Activated CD4-positive, CD25-positive, alpha-beta regulatory T cell treated with anti-CD3 and anti-CD28 coated beads, Interleukin-2, amount 50 U/mL, for 24 hours (primary cell): ENCODE data around the gene HSD17B1.
"Not testable (repeated sequence)": the region's sequence is repeated elsewhere in the genome, so short reads cannot be mapped to it uniquely, and the experiment has no call there.

ENCODE experiments used
- ATAC-seq, 2 donors: fragments of 150-1000 bp; cut with Tn5 transposase; one replicate each; pipeline ENCODE4 v1.10.0; 2021; ENCODE audit warnings: mild to moderate bottlenecking in 1 of 2, moderate library complexity in 1 of 2

HSD17B1 gene

GRCh38 chr17:42552736-42553135 is at the start of gene HSD17B1:
Gene HSD17B1 (plus strand): TSS chr17:42552923. CDS start chr17:42552934, 11 bp downstream.
- ATAC-seq: not testable (repeated sequence)

DNA sequence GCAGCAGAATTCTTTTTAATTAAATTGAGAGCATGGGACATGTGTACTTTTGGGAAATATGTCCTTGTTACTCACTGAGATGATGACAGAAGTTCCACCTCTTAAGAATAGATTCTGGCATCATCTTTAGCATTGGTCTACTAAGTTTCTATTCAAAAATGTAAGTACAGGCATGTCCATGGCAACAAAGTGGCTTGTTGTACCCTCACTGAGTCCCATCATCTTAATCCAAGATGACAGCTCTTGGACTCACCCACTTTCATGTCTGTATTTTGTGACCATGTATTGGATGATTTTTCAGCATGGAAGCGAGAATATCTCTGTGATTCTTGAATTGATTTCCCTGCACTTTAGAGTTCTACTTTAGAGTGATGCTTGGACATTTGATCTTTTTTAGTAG is 49.8 kb upstream of the HSD17B1 start:
- no peak for ATAC-seq

GRCh38 chr17:42507671-42508070 is 45.1 kb upstream of the HSD17B1 start:
- ATAC-seq: no peak

DNA sequence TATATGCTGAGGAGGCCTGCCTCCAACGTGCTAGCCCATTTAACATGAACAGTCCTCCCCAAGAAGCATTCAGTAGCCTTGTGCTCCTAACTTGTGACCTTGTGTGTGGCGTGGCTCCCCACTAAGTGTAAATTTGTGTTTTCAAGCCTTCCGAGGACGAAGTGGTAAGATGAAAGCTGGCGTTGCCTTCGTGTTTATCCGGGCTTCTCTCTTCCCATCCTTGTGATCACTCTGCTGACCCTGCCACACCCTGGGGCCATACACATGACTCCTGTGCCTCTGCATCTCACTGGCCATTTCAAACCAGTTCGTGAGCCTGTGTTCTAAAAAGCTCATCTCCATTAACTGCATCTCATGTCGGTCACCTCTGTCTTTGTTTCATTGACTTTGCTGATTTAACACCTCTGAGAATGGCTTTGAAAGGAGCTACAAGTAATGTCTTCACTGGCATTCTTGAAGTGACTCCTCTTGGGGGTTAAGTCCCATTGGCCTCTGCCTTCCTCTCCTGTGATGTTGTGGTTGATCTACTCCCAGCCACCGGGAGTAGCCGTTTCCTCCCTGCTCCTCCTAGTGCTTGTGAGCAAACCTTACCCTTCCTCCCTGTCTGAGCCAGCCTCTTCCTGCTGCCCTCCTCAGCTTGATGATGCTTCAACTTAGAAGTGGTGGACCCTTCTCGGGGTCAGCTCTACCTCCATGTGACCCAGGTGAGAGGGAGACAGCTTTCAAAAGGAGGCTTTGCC is 44.1 kb upstream of the HSD17B1 start:
- no peak for ATAC-seq

DNA sequence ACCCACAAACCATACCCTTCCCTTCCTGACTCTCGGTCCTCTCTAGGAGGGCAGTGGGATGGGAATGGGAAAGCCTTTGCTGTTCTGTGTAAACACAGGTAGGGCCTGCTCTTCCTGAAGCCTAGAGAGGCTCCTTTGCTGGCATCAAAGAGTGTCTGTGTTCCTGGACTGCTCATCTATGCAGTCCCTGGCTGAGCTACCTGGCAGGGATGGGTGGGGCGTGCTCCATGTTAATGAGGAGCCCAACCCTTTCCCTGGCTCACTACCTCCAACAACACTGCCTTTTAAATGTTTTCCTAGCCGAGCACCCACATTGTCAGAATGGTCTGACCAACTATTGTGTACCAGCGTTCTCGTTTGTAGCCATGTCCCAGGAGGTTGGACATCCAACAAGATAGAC is 43.3 kb upstream of the HSD17B1 start:
- ATAC-seq: no peak

DNA sequence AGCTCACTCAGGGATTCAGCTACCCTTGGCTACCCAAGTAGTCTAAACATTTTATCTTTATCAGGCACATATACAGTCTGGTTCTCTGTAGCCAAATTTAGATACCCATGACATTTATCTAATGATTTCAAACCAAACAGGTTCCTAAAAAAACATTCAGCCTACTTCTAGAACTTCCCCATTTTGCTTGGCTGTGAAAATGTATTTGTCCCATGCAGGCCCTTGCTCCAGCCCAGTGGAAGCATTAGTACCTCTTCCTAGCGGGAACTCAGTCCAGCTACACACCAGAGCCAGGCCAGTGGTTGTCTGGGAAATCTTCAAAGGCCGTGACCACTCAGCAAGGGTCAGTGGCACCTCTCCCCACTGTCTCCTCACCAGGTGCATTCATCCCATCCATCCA is 42.9 kb upstream of the HSD17B1 start:
- no peak for ATAC-seq

DNA sequence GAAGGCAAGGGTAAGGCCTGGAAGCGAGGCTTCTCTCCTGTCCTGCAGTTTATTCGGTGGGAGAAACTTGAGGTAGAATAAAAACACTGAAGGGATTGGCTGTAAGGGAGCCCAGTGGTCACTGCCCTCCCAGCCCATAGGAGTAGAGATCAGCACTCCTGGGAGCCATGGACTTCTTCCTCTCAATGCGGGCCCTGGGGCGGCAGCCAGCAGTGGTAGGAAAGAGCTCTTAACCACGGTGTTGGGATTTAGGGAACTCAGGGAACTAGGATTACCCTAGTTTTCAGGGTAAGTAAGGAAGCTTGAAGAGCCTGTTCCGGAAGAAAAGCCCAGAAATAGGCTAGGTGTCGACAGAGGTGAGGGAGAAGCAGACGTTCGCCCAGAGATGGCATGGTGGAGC is 40.5 kb upstream of the HSD17B1 start:
- ATAC-seq: no peak

DNA sequence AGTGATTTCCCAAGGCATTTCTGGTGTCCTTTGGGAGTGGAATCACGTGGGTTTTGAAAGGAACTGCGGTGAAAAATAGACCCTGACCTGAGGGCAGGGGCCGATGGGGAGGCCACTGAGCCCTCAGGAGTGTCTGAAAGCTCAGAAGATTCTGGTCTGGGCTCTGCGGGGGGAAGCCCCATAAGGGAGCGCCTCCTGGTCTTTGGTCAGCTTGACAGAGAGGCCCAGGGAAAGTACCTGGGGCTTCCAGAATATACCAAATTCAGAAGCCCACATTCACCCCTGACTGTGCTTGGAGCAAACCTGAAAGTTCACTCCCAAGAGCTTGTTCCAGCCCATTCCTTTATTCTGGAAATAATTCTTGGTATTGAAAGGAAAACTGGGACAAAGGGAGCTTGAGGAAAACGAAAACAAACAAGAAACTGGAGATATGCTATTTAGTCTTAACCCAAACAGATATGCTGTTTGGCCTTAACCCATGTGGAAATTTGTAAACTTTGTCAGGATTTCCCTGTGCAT is 39.9 kb upstream of the HSD17B1 start:
- ATAC-seq: no peak

GRCh38 chr17:42513686-42514085 is 39.0 kb upstream of the HSD17B1 start:
- ATAC-seq: no peak

DNA sequence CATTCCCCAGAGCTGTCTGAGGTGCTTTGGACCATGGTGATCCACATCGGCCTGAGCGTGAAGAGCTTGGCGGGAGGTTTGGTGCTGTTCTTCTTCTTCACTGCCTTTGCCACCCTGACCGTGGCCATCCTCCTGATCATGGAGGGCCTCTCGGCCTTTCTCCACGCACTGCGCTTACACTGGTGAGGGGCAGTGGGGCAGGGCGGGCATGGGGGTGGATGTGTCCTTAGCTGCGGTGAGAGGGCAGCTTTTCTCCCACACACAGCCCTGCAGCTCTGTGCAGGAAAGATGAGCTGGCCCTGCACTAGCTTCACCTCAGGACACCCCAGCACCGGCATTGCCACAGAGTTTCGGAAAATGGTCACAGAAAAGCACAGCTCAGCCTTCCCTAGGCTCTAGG is 38.4 kb upstream of the HSD17B1 start:
- no peak for ATAC-seq

DNA sequence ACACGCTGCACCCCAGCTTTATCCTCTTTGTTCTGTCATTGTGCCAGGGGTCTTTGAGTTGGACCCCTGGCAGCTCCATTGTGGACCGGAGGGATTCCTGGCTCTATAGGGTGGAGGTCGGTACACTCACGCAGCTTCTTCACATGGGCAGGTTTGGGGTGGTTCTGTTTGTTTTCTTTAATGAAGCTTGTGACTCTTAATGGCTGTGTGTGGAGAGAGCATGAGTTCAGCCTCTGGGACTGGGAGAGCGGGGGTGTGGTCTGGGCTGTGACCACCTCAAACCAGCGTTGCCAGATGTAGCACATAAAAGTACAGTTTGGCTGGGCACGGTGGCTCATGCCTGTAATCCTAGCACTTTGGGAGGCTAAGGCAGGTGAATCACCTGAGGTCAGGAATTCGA is 37.9 kb upstream of the HSD17B1 start:
- no peak for ATAC-seq

- ATAC-seq: peak; percentile 82 to 84
Measured at GRCh38 chr17:42517516-42517915, 35.2 kb upstream of the HSD17B1 start.

DNA sequence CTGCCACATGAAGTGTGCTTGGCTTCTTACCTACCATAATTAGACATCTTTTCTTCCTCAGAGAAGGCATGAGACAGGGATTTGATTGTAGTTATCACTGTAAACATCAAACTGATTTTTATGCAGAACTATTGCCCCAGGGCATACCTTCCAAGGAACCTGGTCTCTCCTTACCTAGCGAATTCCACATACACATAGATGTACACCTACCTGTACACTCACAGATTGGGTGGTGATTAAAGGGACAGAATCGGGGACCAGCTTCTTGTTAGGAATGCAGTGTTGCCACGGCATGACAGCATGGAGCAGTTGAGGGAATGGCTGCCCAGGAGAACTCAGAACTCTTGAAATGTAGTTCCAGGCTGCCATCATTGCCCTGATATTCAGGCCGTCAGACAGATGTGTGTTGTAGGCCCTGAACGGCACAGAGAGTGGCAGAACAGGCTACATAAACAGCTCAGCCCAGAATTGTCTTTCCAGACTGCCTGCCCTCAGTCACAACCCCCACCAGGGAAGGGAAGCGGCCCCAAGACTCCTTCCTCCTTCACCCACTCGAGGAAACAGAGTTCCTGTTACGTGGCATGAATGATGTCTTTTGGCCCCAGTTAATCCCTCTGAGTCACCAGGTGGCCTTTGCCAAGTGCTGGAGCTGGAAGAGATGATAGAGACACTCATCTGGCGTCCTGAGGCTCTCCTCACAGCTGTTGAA is 34.5 kb upstream of the HSD17B1 start:
- no peak for ATAC-seq

GRCh38 chr17:42518755-42519545 is 33.8 kb upstream of the HSD17B1 start:
- no peak for ATAC-seq

- ATAC-seq: no peak
Measured at GRCh38 chr17:42519546-42520491, 32.9 kb upstream of the HSD17B1 start.

DNA sequence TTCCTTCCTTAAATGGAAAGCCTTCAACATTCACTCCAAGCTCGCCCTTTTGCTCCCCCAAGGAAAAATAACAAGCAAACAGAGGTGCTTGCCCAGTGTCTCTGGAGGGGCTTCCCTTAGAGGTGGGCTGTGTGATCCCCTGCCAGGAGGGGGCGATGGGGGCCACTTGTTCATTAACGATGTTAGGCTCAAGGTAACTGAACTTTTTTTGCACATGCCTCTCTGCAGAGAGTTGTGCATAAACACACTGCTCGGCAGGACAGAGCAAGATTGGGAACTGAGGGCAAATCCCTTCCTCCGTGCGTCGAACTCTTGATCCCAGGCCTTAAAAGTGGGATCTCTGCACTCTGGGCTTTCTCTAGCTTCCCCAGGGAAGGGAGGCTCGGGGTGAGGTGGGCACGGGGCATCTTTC is 32.2 kb upstream of the HSD17B1 start:
- ATAC-seq: no peak

GRCh38 chr17:42521036-42521435 is 31.7 kb upstream of the HSD17B1 start:
- no peak for ATAC-seq

DNA sequence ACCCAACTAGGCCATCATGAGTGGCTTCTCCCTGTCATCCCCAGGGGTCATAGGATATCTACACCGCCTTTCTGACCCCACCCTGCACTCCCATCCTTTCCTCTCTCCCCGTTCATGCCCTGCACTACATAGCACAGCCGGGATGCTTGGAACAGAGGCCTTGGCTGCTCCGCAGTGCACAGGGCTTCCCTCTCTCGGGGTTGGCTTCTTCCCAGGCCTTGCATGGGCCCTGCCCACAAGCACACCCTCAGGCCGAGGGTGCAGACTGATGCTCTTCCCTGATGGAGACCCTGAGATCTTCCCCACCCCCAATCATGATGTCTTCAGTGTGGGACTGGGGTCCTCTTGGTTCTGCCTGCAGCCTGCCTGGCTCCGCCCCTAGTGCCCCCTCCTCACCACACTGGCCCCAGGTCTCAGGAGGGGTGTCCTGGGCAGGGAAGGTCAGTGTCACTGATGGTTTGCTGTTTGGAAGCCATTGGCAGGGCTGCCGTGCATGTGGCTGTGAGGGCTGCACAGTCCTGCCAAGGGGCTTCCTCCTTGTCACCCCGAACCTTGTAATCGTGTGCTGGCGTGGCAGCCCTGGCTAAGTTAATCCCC is 31.0 kb upstream of the HSD17B1 start:
- no peak for ATAC-seq

GRCh38 chr17:42522263-42522790 is 30.4 kb upstream of the HSD17B1 start:
- ATAC-seq: no peak

DNA sequence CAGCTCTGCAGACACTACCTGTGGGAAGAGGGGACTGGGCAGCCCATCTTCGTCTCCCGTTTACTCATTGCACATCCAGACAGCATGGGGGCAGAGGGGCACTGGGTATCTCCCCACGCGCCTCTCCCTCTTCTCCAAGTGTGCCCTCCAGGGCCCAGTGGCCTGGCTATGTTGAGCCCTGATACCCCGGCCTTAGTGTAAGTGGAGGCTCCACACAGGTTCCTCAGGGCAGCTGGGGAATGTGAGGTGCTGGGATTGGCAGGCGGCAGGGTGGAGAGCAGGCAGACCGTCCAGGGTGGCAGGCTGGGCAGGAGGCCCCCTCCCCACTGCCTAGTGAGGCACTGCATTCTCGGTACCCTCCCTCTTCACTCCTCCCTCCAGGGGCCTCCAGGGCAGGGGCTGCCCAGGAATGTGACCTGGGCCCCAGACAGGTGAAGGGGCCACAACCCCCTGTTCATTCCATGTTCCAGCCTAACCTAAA is 29.9 kb upstream of the HSD17B1 start:
- ATAC-seq: no peak

DNA sequence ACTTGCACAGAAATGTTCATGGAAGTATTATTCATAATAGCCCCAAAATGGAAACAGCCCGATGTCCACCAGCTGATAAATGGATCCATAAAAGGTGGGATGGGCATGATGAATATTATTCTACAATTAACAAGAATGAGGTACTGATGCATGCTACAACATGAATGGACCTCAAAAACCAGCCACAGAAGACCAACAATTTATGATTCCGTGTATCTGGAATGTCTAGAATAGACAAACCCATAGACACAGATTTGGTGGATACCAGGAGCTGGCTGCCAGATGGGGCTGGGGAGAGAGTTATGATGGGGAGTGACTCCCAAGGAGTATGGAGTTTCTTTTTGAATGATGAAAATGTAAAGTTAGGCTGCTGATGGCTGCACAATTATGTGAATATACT is 27.5 kb upstream of the HSD17B1 start:
- ATAC-seq: no peak
